Measurements from ENCODE around the gene ITM2C. TPM values are rescaled to one million over a fixed set of nuclear protein-coding genes. Genes with fewer than 3 reads are reported as not detected.

Gene ITM2C
- total RNA-seq, 1 experiment from 2014 or later = 156 TPM

DNA sequence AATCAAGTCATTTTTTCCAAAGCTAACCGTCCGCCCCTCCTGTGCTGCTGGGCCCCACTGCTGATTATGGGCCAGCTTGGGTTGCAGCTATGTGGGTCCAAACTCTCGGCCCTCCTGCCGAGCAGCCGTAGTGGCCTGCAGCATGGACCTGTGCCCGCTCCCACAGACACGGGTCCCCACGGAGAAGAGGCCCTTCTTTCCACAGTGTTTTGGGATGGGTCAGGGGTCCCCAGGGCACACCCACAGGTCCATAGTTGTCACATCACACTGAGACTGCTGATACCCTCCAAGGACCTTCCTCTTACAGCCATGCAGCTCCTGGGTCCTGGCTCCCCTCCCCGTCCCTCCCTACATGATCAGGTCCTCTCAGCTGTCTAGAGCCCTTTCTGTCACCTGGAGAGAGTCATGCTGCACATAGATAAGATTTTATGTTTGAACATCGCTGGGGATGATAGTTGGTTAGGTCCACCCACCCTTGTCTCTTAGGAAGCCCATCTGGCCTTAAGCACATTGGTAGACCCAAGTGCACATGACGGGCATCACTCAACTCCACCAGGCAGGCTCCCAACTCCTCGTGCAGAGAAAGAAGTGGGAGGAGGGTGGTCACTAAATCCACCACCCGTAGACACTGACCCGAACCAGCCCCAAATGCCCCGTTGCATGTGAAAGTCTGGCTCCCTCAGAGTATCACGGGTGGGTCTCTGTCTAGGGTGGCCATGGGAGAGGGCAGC is 42.8 kb downstream of the ITM2C start:
- no peak for DNase-seq (ENCODE audit: low read depth)

DNA sequence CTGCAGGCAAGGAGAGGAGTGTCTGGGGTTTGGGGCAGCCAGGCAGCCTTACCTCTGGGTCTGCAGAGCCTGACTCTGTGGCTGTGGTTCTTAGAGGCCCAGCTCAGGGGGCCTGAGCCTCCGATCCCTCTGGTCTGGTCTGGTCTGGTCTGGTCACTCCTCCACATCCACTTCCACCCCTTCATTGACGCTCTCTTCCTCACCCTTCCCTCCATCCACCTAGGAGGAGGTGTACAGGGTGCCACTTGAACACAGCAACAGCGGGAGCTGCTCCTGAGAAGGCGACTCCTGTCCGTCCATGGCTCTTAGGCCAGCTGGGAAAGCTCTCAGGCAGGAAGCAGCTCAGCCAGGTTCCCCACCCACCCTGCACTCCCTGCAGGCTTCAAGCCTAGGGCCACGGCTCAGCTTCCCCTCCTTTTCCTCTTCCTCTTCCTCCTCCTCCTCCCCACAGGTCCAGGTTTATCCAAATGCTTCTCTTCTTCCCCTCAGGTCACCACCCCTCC is 43.4 kb downstream of the ITM2C start:
- no peak for DNase-seq (ENCODE audit: low read depth)

DNA sequence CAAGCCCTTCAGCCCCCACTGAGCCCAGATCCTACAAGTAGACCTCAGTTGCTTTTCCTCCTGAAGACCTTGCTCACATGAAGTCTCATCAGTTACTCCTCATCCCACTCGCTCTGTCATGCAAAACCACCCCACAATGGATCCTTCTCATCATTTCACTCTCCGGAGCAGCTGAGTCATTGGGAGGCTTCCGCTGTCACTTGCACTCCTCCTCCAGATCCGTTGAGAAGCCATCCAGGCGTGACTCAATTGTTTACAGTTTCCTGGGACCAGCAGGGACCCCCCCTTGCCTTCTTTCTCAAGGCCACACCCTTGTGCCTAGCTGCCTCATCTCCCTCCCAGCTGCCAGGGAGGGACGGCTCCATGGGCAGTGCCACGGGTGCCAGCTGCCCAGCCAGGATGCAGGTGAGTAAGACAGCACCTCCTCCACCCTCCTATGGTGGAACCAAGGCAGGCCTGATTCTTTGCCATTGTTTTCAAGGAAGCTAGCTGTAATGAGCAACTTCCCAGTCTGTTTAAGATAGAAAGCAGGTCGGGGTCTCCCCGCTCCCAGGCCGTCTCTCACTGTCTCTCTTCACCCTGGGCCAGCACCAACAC is 44.0 kb downstream of the ITM2C start:
- DNase-seq (ENCODE audit: low read depth) = peak; percentile 97

DNA sequence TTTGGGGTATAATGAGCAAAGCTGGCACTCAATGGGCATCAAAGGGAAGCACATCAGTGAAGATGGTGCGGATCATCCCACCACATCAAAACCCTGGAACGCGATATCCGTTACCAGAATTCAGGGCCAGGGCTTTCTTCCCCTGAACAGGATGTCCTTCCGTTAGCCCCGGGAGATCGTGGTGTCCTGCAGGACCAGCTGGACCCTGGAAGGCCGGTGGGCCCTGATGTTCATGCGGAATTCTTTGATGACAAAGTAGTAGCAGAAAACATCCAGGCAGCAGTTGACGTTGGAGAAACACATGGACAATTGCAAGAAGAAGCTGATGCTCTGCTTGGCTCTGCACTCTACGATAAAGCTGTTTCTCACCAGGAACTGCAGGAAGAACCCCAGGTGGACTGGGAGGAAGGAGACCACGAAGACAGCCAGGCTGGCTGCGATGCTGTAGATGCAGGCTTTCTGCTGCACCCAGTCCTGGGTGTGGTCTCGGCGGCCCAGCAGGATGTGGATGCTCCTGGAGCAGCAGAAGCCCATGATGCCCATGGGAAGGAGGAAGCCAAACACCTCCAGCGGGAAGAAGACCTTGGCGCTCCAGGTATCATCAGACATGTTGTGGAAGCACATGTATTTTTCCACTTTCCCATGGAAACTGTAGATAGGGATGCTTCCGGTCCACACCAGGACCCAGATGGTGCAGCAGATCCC is 45.3 kb downstream of the ITM2C start:
- DNase-seq (ENCODE audit: low read depth) = no peak

DNA sequence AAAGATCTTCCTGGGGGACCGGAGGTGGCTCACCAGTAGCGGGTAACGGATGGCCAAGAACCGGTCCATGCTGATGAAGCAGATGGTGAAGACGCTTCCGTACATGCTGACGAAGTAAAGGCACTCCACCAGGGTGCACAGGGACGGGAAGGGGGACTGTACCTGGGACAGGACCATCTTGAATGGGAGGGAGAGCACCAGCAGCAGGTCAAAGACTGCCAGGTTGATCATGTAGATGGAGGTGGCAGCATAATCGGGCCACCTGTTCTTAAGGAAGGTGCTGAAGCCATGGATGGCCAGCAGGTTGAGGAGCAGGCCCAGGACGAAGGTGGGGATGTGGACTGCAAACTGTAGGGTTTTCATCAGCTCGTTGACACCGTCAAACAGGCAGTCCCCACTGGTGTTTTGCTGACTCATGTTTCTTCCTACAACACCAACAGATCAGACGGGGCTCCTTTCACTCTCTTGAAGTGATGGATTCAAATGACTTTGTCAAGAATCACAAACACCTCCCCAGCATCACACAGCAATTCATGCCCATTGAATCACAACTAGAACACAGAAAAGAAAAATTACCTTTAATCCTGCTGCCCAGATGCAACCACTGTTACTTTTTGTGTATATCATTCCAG is 45.9 kb downstream of the ITM2C start:
- DNase-seq (ENCODE audit: low read depth) = no peak

DNA sequence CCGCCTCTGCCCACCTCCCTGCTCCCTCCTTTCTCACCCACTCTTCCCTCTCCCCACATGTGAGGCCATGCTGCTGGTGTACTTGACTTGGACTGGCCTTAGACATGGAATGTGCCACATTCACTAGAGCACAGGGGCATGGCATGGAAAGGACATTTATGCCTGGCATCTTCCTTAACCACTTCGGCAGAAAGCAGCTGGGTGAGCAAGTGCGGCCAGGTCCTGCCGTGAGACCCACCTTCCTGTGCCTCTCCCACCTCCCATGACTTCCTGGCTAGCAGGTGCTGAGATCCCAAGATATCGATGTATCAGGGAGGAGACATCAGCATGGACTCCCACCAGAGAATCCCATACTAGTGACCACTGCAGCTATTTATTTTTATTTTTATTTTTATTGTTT is 47.3 kb downstream of the ITM2C start:
- DNase-seq (ENCODE audit: low read depth) = no peak

DNA sequence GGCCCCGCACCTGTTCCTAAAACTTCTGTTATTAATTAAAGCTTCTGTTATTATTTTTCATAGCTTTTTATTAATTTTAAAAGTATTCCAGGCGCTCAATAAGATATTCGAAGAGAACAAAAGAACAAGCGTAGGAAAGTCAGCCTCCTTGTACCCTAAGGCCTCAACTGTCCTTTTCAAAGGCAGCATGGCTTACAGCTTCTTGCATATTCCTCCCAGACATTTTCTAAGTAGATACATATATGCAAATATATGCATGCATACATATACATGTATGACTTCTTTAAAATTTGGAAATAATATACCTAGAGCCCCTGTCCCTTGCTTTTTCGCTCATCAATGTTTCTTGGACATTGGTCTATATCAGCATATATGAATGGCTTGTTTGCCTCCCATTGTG is 48.0 kb downstream of the ITM2C start:
- DNase-seq (ENCODE audit: low read depth) = no peak

DNA sequence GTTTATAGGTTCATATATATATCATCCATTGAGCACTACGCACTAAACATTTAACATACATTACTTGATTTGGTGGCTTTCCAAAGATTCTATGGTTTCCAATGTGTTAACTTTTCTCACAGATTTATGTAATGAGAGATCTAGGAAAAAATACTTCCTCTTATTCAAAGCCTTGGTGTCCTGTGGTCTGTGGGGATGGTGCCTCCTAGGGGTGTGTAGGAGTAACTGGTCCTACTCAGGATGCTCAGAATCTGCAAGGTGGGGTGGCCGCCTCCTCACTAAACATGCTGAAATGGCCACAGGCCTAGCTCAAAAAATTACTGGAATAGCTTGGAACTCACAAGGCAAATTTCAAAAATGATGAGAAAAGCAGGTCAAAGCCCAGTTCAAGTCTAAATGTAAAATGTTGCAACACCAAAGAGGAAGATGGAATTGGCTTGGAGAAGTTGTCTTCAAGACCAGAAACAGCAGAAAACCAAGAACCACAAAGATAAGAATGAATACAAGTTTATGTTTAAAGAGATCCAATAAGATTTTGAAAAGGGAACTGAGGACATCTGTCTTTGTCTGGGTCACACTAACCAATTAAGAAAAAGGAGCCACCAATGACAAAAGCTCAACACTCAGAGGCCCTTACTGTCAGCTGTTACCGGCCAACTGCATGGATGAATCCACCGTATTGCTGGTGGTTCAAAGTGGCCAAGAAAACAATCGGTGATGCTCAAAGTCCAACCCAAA is 48.8 kb downstream of the ITM2C start:
- DNase-seq (ENCODE audit: low read depth) = peak; percentile 43

DNA sequence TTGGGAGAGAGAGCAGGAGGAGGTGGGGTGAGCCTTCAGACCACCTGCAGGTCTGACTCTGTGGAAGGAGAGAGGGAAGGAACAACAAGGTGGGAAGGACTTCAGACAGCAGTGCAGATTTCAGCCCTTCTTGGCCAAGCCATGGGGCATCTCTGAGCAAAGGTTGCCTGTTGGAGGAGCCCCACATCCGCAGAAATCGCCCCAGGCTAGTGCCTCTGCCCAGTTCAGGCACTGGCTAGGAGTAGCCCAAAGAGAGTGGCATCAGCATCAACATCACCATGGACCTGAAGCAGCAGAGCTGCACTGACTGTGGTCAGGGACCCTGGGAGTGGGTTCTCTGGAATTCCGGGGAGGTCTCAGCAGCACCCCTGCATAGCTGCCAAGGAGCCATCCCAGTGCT is 50.1 kb downstream of the ITM2C start:
- DNase-seq (ENCODE audit: low read depth) = no peak

DNA sequence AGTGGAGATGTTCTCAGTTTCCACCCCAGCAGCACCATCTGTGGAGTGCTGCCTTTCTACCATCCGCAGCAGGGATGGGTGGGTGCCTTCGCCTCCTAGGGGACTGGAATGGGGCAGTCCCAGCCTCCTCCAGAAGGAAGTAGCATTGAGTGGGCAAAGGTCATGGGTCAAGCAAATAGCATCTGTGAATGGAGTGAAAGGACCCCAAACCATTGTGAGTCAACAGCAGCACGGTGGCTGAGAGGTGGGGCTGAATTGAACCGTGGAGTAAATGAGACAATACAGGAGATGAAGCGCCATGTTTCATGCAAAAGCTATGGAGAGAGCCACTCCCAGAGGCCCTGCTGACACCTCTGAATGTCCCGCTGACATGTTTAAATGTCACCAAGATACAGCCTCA is 50.6 kb downstream of the ITM2C start:
- no peak for DNase-seq (ENCODE audit: low read depth)

DNA sequence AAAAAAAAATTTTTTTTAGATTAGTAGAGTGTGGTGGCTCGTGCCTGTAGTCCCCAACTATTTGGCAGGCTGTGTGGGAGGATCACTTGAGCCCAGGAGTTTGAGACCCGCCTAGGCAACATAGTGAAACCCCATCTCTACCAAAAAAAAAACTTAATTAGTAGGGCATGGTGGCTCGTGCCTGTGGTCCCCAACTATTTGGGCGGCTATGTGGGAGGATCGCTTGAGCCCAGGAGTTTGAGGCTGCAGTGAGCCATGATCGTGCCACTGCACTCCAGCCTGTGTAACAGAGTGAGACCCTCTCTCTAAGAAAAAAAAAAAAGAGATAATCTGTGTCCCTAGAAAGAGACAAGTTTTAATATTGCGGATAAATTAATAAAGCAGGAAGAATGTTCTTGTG is 51.5 kb downstream of the ITM2C start:
- no peak for DNase-seq (ENCODE audit: low read depth)

DNA sequence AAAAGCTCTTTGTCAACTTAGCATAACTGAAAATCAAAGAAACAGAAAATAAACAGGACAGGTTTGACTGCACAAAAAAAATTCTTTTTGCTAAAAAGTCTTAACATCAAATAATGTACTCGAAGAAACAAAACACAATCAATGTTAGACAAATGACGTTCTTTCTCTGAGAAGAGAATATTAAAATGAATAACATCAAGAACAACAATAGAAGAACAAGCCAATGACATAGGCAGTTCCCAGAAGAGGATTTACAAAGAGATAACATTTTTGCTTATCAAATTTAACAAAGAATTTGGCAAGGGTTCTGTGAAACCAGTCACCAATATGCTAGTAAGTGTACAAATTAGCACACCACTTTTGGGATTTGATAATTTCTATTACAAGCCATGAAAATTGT is 54.5 kb downstream of the ITM2C start:
- no peak for DNase-seq (ENCODE audit: low read depth)

DNA sequence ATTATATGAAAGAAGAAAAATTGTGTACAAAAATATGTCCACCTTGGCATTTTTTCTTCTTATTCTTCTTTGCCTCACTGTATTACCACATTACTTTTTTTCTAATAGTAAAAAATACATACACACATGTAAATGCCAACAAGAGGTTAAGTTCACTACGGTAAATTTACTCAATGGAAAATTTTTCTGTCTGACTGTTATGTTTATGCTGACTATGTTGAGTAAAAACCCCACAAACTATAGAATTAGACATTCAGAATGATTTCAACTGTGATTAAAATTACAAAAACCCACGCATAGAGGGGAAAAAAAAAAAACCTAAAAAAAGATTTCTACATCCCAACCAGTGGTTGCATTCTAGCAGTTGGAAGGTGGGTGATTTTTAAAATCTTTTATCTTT is 54.9 kb downstream of the ITM2C start:
- no peak for DNase-seq (ENCODE audit: low read depth)

DNA sequence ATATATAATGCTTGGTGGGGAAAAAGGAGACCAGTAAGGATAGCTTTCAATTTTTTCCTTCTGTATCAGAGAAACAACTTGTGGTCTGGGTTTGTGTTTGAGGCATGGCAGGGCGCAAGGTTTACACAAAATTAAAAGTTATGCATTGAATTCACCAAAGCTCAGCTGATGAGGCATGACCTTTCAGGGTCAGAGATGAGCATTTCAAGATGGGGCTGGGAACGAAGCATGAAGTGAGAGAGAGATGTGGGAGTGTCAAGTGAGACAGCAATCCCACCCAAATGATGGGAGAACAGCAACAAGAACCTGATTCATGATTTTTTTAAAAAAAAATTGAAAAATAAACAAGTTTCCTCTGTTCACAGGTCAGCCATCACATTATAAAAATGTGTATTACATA is 55.4 kb downstream of the ITM2C start:
- no peak for DNase-seq (ENCODE audit: low read depth)

DNA sequence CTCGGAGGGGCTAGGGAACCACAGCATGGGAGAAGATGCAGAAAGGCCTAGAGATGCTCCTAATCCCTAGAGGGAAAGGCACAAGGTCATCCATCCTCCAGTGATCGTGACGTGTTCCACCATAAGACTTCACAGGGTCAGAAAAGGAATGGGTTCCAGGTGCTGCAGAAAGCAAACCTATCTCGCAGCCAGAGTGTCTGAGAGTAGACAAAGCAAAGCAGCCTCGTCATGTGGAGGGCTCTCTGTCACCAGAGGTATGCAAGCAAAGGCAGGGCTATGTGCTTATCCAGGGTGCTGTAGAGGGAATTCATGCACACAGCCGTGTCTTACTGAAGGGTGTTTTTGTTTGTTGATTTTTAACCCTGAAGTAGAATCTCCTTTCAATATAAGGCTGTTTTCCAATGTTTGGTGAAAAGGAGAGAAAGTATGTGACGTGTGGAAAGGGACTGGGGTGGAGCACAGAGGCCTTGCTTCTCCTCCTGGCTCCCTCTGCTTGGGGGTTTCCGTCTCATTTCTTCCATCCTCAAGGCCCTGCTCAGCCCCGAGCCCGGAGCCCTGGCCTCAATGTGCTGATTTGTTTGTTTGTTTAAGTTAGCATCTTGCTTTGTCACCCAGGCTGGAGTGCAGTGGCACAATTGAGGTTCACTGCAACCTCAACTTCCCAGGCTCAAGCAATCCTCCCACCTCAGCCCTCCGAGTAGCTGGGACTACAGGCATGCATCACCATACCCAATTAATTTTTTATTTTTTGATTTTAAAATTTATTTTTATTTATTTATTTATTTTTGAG is 57.3 kb downstream of the ITM2C start:
- no peak for DNase-seq (ENCODE audit: low read depth)

DNA sequence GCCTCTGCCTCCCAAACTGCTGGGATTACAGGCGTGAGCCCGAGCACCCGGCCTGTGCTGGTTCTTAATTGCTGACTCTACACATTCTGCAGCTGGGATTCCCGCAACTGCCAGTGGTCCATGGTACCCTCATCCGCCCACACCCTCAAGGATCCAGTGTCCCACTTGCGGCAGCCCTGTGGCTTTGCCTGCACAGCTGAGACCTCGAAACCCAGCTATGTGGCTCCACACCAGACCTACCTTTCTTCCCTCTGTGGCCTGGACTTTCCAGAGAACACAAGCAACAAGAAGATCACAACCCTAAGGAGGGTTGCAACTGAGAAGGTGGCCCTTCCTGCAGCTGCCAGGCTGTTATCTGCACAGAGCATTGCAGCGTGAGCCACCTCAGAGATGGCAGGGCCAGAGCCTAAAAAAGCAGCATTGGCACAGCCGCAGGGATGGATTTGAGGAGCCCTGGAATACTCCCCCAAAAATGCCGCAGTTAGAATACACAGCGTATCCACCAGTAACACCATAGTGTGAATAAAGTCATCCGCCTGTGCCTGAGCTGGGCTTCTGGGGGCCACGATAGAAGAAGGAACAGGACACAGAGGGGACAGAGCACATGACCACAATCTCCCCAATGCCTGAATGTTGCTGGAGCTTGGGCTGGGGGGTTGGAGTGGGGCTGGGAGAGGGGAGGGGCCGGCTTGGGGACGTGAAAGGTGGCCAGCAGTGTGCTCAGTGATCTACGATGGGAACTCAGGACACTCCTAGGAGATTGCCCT is 58.4 kb downstream of the ITM2C start:
- no peak for DNase-seq (ENCODE audit: low read depth)

DNA sequence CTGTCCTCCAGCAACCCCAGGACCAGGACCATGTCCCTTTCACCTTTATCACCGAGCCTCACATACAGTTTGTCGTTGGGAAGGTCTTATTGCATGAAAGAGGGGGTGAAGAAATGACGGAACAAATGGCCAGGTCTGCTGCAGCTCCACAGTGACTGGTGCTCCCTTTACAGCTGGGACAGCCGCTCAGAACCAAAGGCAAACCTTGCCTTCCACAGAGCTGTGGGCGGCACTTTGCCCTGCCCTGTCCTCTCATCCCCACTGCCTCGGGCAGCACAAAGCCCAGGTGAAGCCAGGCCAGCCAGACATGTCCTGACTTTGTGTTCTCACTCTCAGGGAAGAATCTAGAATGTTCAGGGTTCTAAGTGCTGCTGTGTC is 59.3 kb downstream of the ITM2C start:
- DNase-seq (ENCODE audit: low read depth) = no peak

DNA sequence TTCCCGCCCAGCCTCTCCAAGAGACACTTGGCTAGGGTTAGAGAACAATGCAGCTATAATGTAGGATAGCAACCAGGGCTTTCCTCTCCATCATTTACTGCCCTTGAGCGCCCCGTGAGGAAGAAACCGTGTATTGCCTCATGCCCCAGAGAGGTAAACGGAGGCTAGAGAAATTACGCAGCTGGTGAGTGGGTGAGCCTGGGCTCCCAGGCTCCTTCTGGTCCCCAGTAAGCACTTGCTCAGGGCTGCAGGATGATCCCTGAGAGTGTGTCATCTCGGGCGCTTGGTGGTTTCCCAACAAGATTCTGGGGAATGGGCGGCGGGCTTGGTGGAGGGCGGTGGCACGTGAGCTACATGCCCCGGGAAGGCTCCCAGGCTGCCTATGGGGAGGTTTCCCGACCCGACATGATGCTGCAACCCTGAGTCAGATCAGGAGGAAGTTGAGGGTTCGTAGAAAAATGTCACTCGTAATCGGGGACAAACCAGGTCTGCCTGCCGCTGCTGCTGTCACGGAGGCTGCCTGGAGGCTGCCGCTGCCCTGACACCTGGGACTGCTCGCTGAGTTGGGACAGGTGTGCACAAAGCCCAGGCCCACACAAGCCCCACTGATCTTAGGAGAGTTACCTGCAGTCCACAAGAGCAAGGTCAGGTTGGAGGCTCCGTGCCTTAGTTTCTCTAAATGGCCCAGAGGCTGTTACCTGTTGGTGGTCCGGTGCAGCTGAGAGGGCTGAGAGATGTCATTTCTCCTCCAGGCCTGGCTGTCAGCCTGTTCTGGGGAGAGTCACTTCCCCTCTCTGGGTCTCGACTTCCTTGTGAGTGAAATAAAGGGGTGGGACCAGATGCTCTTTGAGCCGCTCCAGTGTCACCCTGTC is 60.0 kb downstream of the ITM2C start, which contains the start of gene GPR55:
Gene GPR55, minus strand, starts transcription at position 773 of the 872 bp plus-strand sequence. CDS start 14,280 bp downstream, outside the sequence.
- no peak for DNase-seq (ENCODE audit: low read depth)

DNA sequence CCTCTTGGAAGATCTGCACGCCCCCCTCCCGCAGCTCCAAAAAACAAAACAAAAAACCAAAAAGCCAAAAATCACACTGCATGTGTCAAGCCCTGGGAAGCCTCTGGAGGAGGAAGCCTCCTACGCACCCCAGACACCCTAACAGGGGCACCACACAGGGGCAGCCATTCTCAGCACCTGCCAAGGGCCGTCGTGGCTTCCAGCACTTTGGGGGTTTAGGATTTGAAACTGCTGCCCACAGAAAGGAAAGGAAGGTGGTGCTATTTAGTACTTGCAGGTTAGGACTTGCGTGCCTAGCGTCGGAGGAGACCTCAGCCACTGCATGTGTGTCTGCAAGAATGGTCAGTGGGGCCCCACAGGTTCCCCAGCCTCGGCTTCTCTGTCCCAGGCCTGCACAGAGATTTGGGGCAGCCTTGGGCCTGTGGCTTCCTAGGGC is 60.7 kb downstream of the ITM2C start:
- DNase-seq (ENCODE audit: low read depth) = no peak

All from RPMI7951 (cell line).